ENCODE measurements around the gene SLC25A44. TPM values are rescaled to one million over a fixed set of nuclear protein-coding genes. Genes with fewer than 3 reads are reported as not detected.

SLC25A44 gene
- total and polyA plus RNA-seq, 2 experiments from 2014 or later = 9.2 to 13.8 TPM

- Histone ChIP-seq H3K4me3 (no peak within 1 kb of the TSS), H3K27me3 (no peaks in the 10 kb centered on the region), H3K9me3 (ENCODE audit: low read depth) (no peaks in the 10 kb centered on the region), H3K36me3 (peaks cover 8% of the 10 kb centered on the region), H3K27ac (peak within 1 kb of the TSS; percentile 15), H3K4me1 (ENCODE audit: low read depth) (no peaks in the 10 kb centered on the region)
- TF ChIP-seq CTCF (IDR thresholded peaks at IDR 0.05; ENCODE audit: low read depth, low read length) = no peak
- DNase-seq (ENCODE audit: low read depth in 1 of 2, low spot score in 1 of 2) = no peak
Observed at GRCh38 chr1:156241926-156242325, 48.0 kb downstream of the SLC25A44 start, which contains the start of gene BGLAP. Gene BGLAP (plus strand): TSS chr1:156242184. CDS start chr1:156242232, 48 bp downstream.

GRCh38 chr1:156242738-156243137 is 48.8 kb downstream of the SLC25A44 start:
- no peak overlapping the region for H3K4me3 ChIP-seq
- H3K27ac ChIP-seq = peak overlapping the region; percentile 9
- H3K36me3 ChIP-seq = peaks cover 5% of the 10 kb centered on the region
- no peak for TF ChIP-seq CTCF (IDR thresholded peaks at IDR 0.05; ENCODE audit: low read depth, low read length)
- H3K9me3 ChIP-seq (ENCODE audit: low read depth) = no peaks in the 10 kb centered on the region
- no peaks in the 10 kb centered on the region for H3K4me1 ChIP-seq (ENCODE audit: low read depth)
- H3K27me3 ChIP-seq = no peaks in the 10 kb centered on the region
- DNase-seq (ENCODE audit: low read depth in 1 of 2, low spot score in 1 of 2) = no peak

- TF ChIP-seq CTCF (IDR thresholded peaks at IDR 0.05; ENCODE audit: low read depth, low read length) = no peak
Observed at GRCh38 chr1:156244126-156244525, 50.2 kb downstream of the SLC25A44 start.

GRCh38 chr1:156244712-156245111 is 50.8 kb downstream of the SLC25A44 start:
- no peak for TF ChIP-seq CTCF (IDR thresholded peaks at IDR 0.05; ENCODE audit: low read depth, low read length)
- H3K4me3 ChIP-seq = no peak overlapping the region
- no peak for DNase-seq (ENCODE audit: low read depth in 1 of 2, low spot score in 1 of 2)

More at GRCh38 chr1:156244126-156244525, 50.2 kb downstream of the SLC25A44 start:
- no peak for DNase-seq (ENCODE audit: low read depth in 1 of 2, low spot score in 1 of 2)
- H3K4me1 ChIP-seq (ENCODE audit: low read depth) = no peaks in the 10 kb centered on the region
- H3K9me3 ChIP-seq (ENCODE audit: low read depth) = no peaks in the 10 kb centered on the region
- no peak overlapping the region for H3K27ac ChIP-seq
- H3K36me3 ChIP-seq = peaks cover 1% of the 10 kb centered on the region
- no peaks in the 10 kb centered on the region for H3K27me3 ChIP-seq
- no peak overlapping the region for H3K4me3 ChIP-seq

GRCh38 chr1:156245451-156246232 is 51.7 kb downstream of the SLC25A44 start:
- Histone ChIP-seq H3K27me3 (no peaks in the 10 kb centered on the region), H3K27ac (no peak overlapping the region), H3K4me3 (no peak overlapping the region), H3K9me3 (ENCODE audit: low read depth) (no peaks in the 10 kb centered on the region), H3K4me1 (ENCODE audit: low read depth) (no peaks in the 10 kb centered on the region), H3K36me3 (peaks cover 8% of the 10 kb centered on the region)
- peak in 1 of 2 donors; percentile 33 for DNase-seq (ENCODE audit: low read depth in 1 of 2, low spot score in 1 of 2)
- TF ChIP-seq CTCF (IDR thresholded peaks at IDR 0.05; ENCODE audit: low read depth, low read length) = no peak

More at GRCh38 chr1:156244712-156245111, 50.8 kb downstream of the SLC25A44 start:
- Histone ChIP-seq H3K9me3 (ENCODE audit: low read depth) (no peaks in the 10 kb centered on the region), H3K4me1 (ENCODE audit: low read depth) (no peaks in the 10 kb centered on the region), H3K27me3 (no peaks in the 10 kb centered on the region), H3K27ac (no peak overlapping the region), H3K36me3 (peaks cover 3% of the 10 kb centered on the region)
